ENCODE data around the gene C4B. TPM values are rescaled to one million over a fixed set of nuclear protein-coding genes. Genes with fewer than 3 reads are reported as not detected.
A peak's percentile ranks its signal among the peaks of the same experiment; 100 is the strongest.
"Not testable (repeated sequence)": the region's sequence is repeated elsewhere in the genome, so short reads cannot be mapped to it uniquely, and the experiment has no call there.

C4B gene
- total RNA-seq, 2 experiments from 2014 or later: 3.1 to 5.5 TPM

GRCh38 chr6:32040299-32041049 lies 25.9 kb downstream of the C4B start:
- H3K27ac Mint-ChIP-seq; H3K4me1 Mint-ChIP-seq (ENCODE audit: low read depth); DNase-seq; POLR2A ChIA-PET; H3K9me3 Mint-ChIP-seq; H3K4me3 Mint-ChIP-seq; H3K27me3 Mint-ChIP-seq; CTCF ChIA-PET; intact Hi-C loops (cut with micrococcal nuclease); H3K36me3 Mint-ChIP-seq: not testable (repeated sequence)

GRCh38 chr6:32041050-32041321 lies 26.4 kb downstream of the C4B start:
- H3K27ac Mint-ChIP-seq; H3K9me3 Mint-ChIP-seq; H3K36me3 Mint-ChIP-seq; POLR2A ChIA-PET; DNase-seq; H3K4me3 Mint-ChIP-seq; H3K4me1 Mint-ChIP-seq (ENCODE audit: low read depth); intact Hi-C loops (cut with micrococcal nuclease); H3K27me3 Mint-ChIP-seq: not testable (repeated sequence)
- CTCF ChIA-PET: interaction anchor here (0.6 kb wide), 1 partner anchor 118 kb away, joined by 3 read pairs; no protein-coding TSS in a partner anchor

- H3K27me3 Mint-ChIP-seq; H3K36me3 Mint-ChIP-seq; intact Hi-C loops (cut with micrococcal nuclease); H3K4me1 Mint-ChIP-seq (ENCODE audit: low read depth); H3K4me3 Mint-ChIP-seq; POLR2A ChIA-PET; DNase-seq; H3K27ac Mint-ChIP-seq; H3K9me3 Mint-ChIP-seq: not testable (repeated sequence)
- CTCF ChIA-PET: interaction anchor here (0.6 kb wide), 1 partner anchor 117 kb away, joined by 3 read pairs; no protein-coding TSS in a partner anchor
Measured at GRCh38 chr6:32041385-32041784, 26.8 kb downstream of the C4B start.

- POLR2A ChIA-PET; CTCF ChIA-PET; DNase-seq; H3K9me3 Mint-ChIP-seq; H3K36me3 Mint-ChIP-seq; H3K27me3 Mint-ChIP-seq; H3K4me3 Mint-ChIP-seq; intact Hi-C loops (cut with micrococcal nuclease); H3K4me1 Mint-ChIP-seq (ENCODE audit: low read depth); H3K27ac Mint-ChIP-seq: not testable (repeated sequence)
Measured at GRCh38 chr6:32042276-32042675, 27.7 kb downstream of the C4B start.

- POLR2A ChIA-PET; CTCF ChIA-PET; H3K4me1 Mint-ChIP-seq (ENCODE audit: low read depth); H3K4me3 Mint-ChIP-seq; H3K36me3 Mint-ChIP-seq; H3K9me3 Mint-ChIP-seq; intact Hi-C loops (cut with micrococcal nuclease); H3K27me3 Mint-ChIP-seq; DNase-seq; H3K27ac Mint-ChIP-seq: not testable (repeated sequence)
Measured at GRCh38 chr6:32043589-32044380, 29.2 kb downstream of the C4B start.

GRCh38 chr6:32044916-32045315 lies 30.3 kb downstream of the C4B start:
- not testable (repeated sequence) for H3K36me3 Mint-ChIP-seq, H3K27me3 Mint-ChIP-seq

GRCh38 chr6:32045811-32046449 lies 31.3 kb downstream of the C4B start:
- intact Hi-C loops (cut with micrococcal nuclease): no loop called here
- DNase-seq: no peak
- Mint-ChIP-seq H3K4me1 (ENCODE audit: low read depth) (peaks cover 5% of the 10 kb centered on the region), H3K27ac (no peak overlapping the region), H3K9me3 (no peaks in the 10 kb centered on the region), H3K36me3 (no peaks in the 10 kb centered on the region), H3K4me3 (no peak overlapping the region), H3K27me3 (no peaks in the 10 kb centered on the region)
- ChIA-PET CTCF (no interaction called here), POLR2A (no interaction called here)

More at GRCh38 chr6:32044916-32045315, 30.3 kb downstream of the C4B start:
- CTCF ChIA-PET; H3K27ac Mint-ChIP-seq; DNase-seq; intact Hi-C loops (cut with micrococcal nuclease); H3K4me3 Mint-ChIP-seq; POLR2A ChIA-PET; H3K9me3 Mint-ChIP-seq; H3K4me1 Mint-ChIP-seq (ENCODE audit: low read depth): not testable (repeated sequence)

GRCh38 chr6:32046450-32047083 lies 32.0 kb downstream of the C4B start:
- H3K36me3 Mint-ChIP-seq: no peaks in the 10 kb centered on the region
- no peaks in the 10 kb centered on the region for H3K27me3 Mint-ChIP-seq
- peaks cover 5% of the 10 kb centered on the region for H3K4me1 Mint-ChIP-seq (ENCODE audit: low read depth)
- H3K9me3 Mint-ChIP-seq: no peaks in the 10 kb centered on the region
- no peak overlapping the region for H3K4me3 Mint-ChIP-seq
- POLR2A ChIA-PET: no interaction called here
- CTCF ChIA-PET: interaction anchor here (1.5 to 2.3 kb wide), 2 partner anchors 12 to 101 kb away, joined by 3 to 11 read pairs; partner anchors contain the start of gene CFB
- no peak overlapping the region for H3K27ac Mint-ChIP-seq
- intact Hi-C loops (cut with micrococcal nuclease): no loop called here
- no peak for DNase-seq

GRCh38 chr6:32047084-32047478 lies 32.5 kb downstream of the C4B start:
- Mint-ChIP-seq H3K9me3 (no peaks in the 10 kb centered on the region), H3K36me3 (no peaks in the 10 kb centered on the region), H3K4me3 (no peak overlapping the region), H3K27ac (no peak overlapping the region), H3K4me1 (ENCODE audit: low read depth) (peaks cover 5% of the 10 kb centered on the region), H3K27me3 (no peaks in the 10 kb centered on the region)
- intact Hi-C loops (cut with micrococcal nuclease): no loop called here
- no peak for DNase-seq
- POLR2A ChIA-PET: no interaction called here
- CTCF ChIA-PET: interaction anchor here (0.8 to 2.3 kb wide), 6 partner anchors 11 to 101 kb away, joined by 3 to 11 read pairs (median 4); partner anchors contain the start of genes CFB and FKBPL

GRCh38 chr6:32047539-32047854 lies 32.9 kb downstream of the C4B start:
- CTCF ChIA-PET: interaction anchor here (0.7 to 2.3 kb wide), 10 partner anchors 11 to 752 kb away, joined by 3 to 11 read pairs (median 4); partner anchors contain the start of genes CFB and FKBPL
- H3K27me3 Mint-ChIP-seq: no peaks in the 10 kb centered on the region

GRCh38 chr6:32047855-32048766 lies 33.5 kb downstream of the C4B start:
- Mint-ChIP-seq H3K27me3 (no peaks in the 10 kb centered on the region), H3K4me3 (no peak overlapping the region), H3K27ac (no peak overlapping the region), H3K4me1 (ENCODE audit: low read depth) (peaks cover 5% of the 10 kb centered on the region), H3K9me3 (no peaks in the 10 kb centered on the region), H3K36me3 (no peaks in the 10 kb centered on the region)
- ChIA-PET CTCF (interaction anchor here (0.7 to 2.3 kb wide), 14 partner anchors 10 to 751 kb away, joined by 3 to 11 read pairs (median 3); partner anchors contain the start of genes CFB and FKBPL), POLR2A (no interaction called here)
- peak; percentile 73 for DNase-seq
- intact Hi-C loops (cut with micrococcal nuclease): no loop called here

More at GRCh38 chr6:32047539-32047854, 32.9 kb downstream of the C4B start:
- no peak overlapping the region for H3K27ac Mint-ChIP-seq
- H3K9me3 Mint-ChIP-seq: no peaks in the 10 kb centered on the region
- H3K4me3 Mint-ChIP-seq: no peak overlapping the region
- H3K36me3 Mint-ChIP-seq: no peaks in the 10 kb centered on the region
- peaks cover 5% of the 10 kb centered on the region for H3K4me1 Mint-ChIP-seq (ENCODE audit: low read depth)
- intact Hi-C loops (cut with micrococcal nuclease): no loop called here
- no peak for DNase-seq
- POLR2A ChIA-PET: no interaction called here

Data from activated CD4-positive, alpha-beta memory T cell treated with anti-CD3 and anti-CD28 coated beads for 36 hours (primary cell).